Kidney (tissue), 14 donors: Measurements from ENCODE around the gene LSM14A. TPM values are rescaled to one million over a fixed set of nuclear protein-coding genes. Genes with fewer than 3 reads are reported as not detected.
"Not testable (repeated sequence)": the region's sequence is repeated elsewhere in the genome, so short reads cannot be mapped to it uniquely, and the experiment has no call there.

Source experiments
- DNase-seq, 5 donors: peaks; one replicate each; pipeline ENCODE4 v3.0.0-alpha.2; 2013 to 2020
- FAIRE-seq: peaks from 2 replicates; lab custom pipeline; 2012; peaks lifted over from hg19 to GRCh38; lab: Jason Lieb, UNC
- H3K27ac ChIP-seq, 2 donors: one replicate each; pipeline ENCODE4 v1.7.0; 2013; ENCODE audit warnings: low read depth in 2 of 2, low read length in 2 of 2, inconsistent platforms in 1 of 2
- H3K27me3 ChIP-seq: one replicate; pipeline ENCODE4 v1.7.1; 2013; ENCODE audit warnings: low read length, inconsistent platforms; ENCODE audit not compliant: control insufficient read depth, insufficient read depth
- H3K36me3 ChIP-seq, 3 donors: one replicate each; pipeline versions ENCODE4 v1.7.0 to v1.7.1; 2013; ENCODE audit warnings: low read length in 3 of 3, control low read depth in 1 of 3, inconsistent platforms in 1 of 3; ENCODE audit not compliant: insufficient read depth in 3 of 3, control insufficient read depth in 2 of 3
- H3K4me1 ChIP-seq, 3 donors: one replicate each; pipeline versions ENCODE4 v1.7.0 to v1.7.1; 2013; ENCODE audit warnings: low read length in 3 of 3, inconsistent platforms in 1 of 3, low read depth in 1 of 3; ENCODE audit not compliant: control insufficient read depth in 2 of 3, insufficient read depth in 2 of 3
- H3K4me3 ChIP-seq, 3 donors: one replicate each; pipeline versions ENCODE4 v1.7.0 to v1.8.1; 2013; ENCODE audit warnings: low read length in 3 of 3, control low read depth in 1 of 3, inconsistent platforms in 1 of 3
- H3K9ac ChIP-seq, 3 donors: one replicate each; pipeline versions ENCODE4 v1.7.0 to v1.7.1; 2013; ENCODE audit warnings: low read length in 3 of 3, control low read depth in 1 of 3, inconsistent platforms in 1 of 3
- H3K9me3 ChIP-seq, 3 donors: one replicate each; pipeline versions ENCODE4 v1.7.0 to v1.7.1; 2013; ENCODE audit warnings: low read length in 3 of 3, control low read depth in 1 of 3, inconsistent platforms in 1 of 3; ENCODE audit not compliant: control insufficient read depth in 2 of 3, insufficient read depth in 1 of 3
- CTCF ChIP-seq: IDR thresholded peaks from 3 replicates; pipeline ENCODE4 v1.5.1; 2012; ENCODE audit warnings: mild to moderate bottlenecking, moderate library complexity, borderline replicate concordance; ENCODE audit not compliant: insufficient read depth; ENCODE audit errors: extremely low read depth
- intact Hi-C: fragments of 100-400 bp; cut with DNase I; formaldehyde crosslinking; loops from one replicate; pipeline ENCODE4 v1.11.1; 2022
- polyA plus RNA-seq: library from polyadenylated mRNA; stranded (reverse); fragments of 350-450 nt; fragmentation: Illumina TruSeq; extraction: RNeasy Lipid Tissue Mini Kit (QIAGEN cat#74804); gene quantifications from one replicate; pipeline ENCODE4 v1.2.3, GENCODE V29; 2014; ENCODE audit warnings: low read depth, low replicate concordance; ENCODE audit not compliant: insufficient read depth
- total RNA-seq: library from RNA; stranded (reverse); fragmentation: NEBNext Ultra II Directional; extraction: Animal tissue kit (Norgen Biotek cat#: 25700); gene quantifications from one replicate; pipeline ENCODE4 v1.2.1, GENCODE V29; 2021
- donor health status: control.
- donor health status: control.
- donor health status: control.
- donor health status: control.
- donor health status: control.
- donor health status: DM: yes; HTN: yes; CAD: no.
- donor health status: Normal renal cell carcinoma (clear cell type).

Gene LSM14A
- total and polyA plus RNA-seq, 2 donors from 2014 or later: 49.3 to 114 TPM

- no peak for FAIRE-seq
- Histone ChIP-seq H3K27me3 (no peaks in the 10 kb centered on the region), H3K27ac (no peak overlapping the region), H3K4me3 (no peak overlapping the region), H3K36me3 (no peaks in the 10 kb centered on the region), H3K9ac (no peak overlapping the region), H3K9me3 (no peaks in the 10 kb centered on the region), H3K4me1 (no peaks in the 10 kb centered on the region)
- DNase-seq: no peak
- TF ChIP-seq CTCF: no peak
- intact Hi-C loops: no loop called here
Measured at GRCh38 chr19:34154401-34154800, 17.9 kb upstream of the LSM14A start.

GRCh38 chr19:34155686-34156085 is 16.6 kb upstream of the LSM14A start:
- DNase-seq: no peak
- intact Hi-C loops: no loop called here
- Histone ChIP-seq H3K27me3 (no peaks in the 10 kb centered on the region), H3K36me3 (no peaks in the 10 kb centered on the region), H3K27ac (no peak overlapping the region), H3K4me3 (no peak overlapping the region), H3K4me1 (no peaks in the 10 kb centered on the region), H3K9me3 (no peaks in the 10 kb centered on the region), H3K9ac (no peak overlapping the region)
- FAIRE-seq: no peak
- TF ChIP-seq CTCF: no peak

GRCh38 chr19:34158966-34159365 is 13.3 kb upstream of the LSM14A start:
- H3K4me1 ChIP-seq, H3K4me3 ChIP-seq, DNase-seq, FAIRE-seq, H3K27ac ChIP-seq, H3K9ac ChIP-seq, H3K9me3 ChIP-seq, H3K27me3 ChIP-seq, intact Hi-C loops, H3K36me3 ChIP-seq: not testable (repeated sequence)

- H3K9ac ChIP-seq, H3K27ac ChIP-seq, H3K36me3 ChIP-seq, H3K4me1 ChIP-seq, H3K4me3 ChIP-seq, intact Hi-C loops, H3K27me3 ChIP-seq, H3K9me3 ChIP-seq, FAIRE-seq, DNase-seq: not testable (repeated sequence)
Measured at GRCh38 chr19:34159541-34159940, 12.8 kb upstream of the LSM14A start.

GRCh38 chr19:34161902-34162301 is 10.4 kb upstream of the LSM14A start:
- H3K27me3 ChIP-seq, intact Hi-C loops, FAIRE-seq: not testable (repeated sequence)

More at GRCh38 chr19:34161902-34162301, 10.4 kb upstream of the LSM14A start:
- not testable (repeated sequence) for H3K9me3 ChIP-seq, H3K4me3 ChIP-seq, H3K4me1 ChIP-seq, H3K9ac ChIP-seq, H3K27ac ChIP-seq, DNase-seq, H3K36me3 ChIP-seq
